T47D (cell line): Measurements from ENCODE around the gene MRPL14.

Source experiments
- DNase-seq, 2 experiments: peaks; one replicate each; pipeline versions ENCODE4 v3.0.0 to v3.0.0-alpha.2; 2011 to 2012; ENCODE audit warnings: low read depth in 1 of 2, low spot score in 1 of 2
- JUND ChIP-seq: IDR thresholded peaks from 2 replicates; pipeline ENCODE4 v1.6.1; 2012; ENCODE audit warnings: low read depth
- in situ Hi-C: cut with HindIII; loops from 2 replicates; pipeline ENCODE4 v1.10.0; 2016; ENCODE audit warnings: low sequenced_read_pairs, low pct_unique_long_range_greater_than_20kb

The MRPL14 gene

DNA sequence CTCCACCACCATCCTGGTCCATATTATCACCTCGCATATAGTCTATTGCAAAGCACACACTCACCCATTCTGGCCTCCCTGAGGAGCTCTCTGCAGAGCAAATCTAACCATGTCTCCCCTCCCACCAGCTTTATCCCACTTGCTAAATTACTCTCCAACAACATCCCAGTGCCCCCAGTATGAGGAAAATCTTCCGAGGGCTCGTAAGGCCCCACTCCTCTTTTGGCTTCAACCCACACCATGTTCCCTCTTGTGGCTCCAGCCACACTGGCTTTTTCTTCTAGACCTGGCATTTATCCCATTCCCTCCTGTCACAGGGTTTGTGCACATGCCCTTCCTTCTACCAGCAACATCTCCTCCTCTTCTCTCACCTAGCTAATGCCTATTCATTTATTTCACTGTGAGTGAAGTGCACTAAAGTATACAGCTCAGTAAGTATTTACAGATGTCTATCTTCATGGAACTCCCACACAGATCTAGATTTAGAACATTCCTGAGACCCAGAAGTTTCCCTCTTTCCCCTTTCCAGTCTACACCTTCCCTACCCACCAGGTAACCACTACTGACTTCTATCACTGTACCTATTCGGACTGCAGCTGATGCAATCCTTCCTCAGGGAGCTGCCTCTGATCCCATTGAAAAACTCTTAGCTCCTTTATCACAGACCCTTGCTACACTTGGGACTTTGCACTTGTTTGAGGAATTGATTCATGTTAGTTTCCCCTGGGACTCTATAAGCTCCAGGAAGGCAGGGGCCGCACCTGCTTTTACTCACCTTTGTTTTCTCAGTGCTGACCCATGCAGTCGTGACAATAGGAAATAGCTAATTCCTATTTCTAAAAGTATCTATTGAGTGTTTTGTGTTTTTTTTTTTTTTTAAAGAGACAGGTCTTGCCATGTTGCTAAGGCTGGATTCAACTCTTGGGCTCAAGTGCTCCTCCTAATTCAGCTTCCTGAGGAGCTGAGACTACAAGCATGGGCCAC, 15.5 kb downstream of the MRPL14 start:
- in situ Hi-C loops, result no loop called here
- no peak for TF ChIP-seq JUND
- peak in 1 of 2 experiments; percentile 59 for DNase-seq

DNA sequence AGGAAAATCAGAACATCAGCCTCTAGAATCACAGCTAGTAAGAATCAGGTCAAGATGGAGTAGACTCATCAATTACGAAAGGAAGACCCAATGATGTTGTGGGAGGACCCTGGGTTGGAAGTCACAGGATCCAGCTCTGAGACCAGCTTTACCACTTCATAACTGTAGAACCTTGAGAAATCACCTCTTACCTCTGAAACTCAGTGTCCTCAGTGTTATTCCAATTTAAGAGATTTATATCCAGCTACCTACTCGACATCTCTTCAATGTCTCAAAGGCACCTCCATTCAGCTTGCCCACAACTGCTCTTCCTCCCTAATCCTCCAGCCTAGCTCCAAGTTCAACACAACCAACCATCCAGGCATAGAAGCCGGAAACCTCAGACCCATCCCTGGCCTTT, 16.3 kb downstream of the MRPL14 start:
- TF ChIP-seq JUND, result no peak
- in situ Hi-C loops, result no loop called here
- DNase-seq, result no peak

DNA sequence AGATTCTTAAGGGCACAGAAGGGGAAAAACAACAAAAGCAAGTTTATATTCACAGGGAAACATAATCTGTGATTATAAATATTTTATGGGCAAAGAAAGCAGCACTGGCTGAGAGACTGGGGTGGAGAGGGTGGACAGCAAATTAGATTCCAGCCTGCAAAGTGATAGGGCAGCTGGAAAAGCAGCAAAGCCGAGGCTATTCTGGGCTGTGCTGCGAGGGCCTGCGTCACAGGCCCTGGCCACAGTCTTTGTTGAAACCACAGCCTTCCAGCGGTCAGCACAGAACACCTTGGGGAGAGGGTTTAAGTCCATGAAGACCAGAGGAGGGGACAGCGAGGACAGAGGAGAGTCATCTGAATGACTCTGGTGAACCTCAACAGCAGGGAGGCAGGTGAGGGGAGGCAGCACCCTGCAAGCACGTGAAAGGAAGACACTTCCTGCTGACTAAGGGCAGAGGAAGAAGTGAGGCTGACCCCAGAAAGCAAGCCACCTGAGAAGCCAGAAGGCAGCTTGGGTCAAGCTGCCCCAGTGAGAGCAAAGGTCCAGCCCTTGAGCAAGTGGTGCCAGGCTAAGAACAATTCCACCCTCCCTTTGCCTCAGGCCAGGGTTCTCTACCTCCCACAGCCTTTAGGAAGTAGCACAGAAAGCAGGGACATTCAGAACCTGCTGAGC, 17.1 kb downstream of the MRPL14 start:
- peak in 1 of 2 experiments; percentile 81 for DNase-seq
- in situ Hi-C loops, result no loop called here
- no peak for TF ChIP-seq JUND

DNA sequence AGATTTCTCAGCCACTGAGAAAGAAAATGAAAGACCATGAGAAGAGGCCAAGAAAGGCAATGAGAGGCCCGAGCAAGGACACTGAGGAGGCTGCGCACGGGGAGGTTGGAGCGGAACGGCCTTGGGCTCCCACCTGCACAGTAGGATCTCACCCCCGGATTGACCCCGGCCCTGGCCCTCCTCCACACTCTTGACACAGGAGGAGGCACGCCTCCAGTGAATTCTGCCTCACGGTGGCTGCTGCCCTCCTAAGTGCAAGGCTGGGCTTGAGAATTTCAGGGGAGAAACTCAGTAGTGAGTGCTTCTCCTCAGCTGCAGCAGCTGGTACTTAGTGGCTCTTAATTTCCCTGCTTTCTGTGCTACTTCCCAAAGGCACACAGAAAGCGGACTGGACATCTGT, 18.0 kb downstream of the MRPL14 start:
- no peak for DNase-seq
- no peak for TF ChIP-seq JUND
- in situ Hi-C loops, result no loop called here

DNA sequence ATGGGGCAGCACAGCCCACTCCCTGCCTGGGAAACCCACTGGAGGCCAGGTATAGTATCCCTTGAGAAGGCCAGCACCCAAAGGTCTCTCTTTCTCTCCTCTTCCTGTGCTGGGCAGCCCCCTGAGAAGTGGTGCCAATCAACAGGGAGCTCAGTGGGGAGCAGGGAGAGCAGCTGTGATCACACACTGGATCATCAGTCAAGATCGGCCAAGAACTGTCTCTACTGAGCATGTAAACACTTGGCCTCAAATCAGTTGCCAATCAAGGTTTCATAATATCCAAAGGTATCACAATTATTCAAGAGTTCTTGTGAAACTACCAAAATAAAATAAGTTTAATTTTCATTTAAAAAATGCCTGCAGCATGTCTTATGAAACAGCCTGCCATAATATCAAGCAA, 18.8 kb downstream of the MRPL14 start:
- TF ChIP-seq JUND, result no peak
- in situ Hi-C loops, result no loop called here
- no peak for DNase-seq

DNA sequence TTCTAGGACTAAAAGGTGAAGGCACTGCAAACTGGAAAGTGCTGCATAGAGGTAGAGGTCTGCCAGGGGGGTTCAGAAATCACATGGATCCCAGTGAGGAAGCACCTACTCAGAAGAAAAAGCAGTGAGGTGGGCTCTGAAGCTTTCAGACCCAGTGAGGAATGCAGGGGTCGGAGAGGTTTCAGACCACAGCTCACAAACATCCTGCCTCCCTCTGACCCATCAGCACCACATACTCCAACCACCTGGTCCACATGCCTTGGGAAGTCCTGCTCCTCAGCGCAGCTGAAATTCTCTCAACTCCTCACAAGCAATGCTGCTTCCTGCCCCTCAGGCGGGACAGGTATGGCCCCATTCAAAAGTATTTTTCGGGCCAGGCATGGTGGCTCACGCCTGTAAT, 20.2 kb downstream of the MRPL14 start:
- in situ Hi-C loops, result no loop called here
- no peak for DNase-seq
- TF ChIP-seq JUND, result no peak

DNA sequence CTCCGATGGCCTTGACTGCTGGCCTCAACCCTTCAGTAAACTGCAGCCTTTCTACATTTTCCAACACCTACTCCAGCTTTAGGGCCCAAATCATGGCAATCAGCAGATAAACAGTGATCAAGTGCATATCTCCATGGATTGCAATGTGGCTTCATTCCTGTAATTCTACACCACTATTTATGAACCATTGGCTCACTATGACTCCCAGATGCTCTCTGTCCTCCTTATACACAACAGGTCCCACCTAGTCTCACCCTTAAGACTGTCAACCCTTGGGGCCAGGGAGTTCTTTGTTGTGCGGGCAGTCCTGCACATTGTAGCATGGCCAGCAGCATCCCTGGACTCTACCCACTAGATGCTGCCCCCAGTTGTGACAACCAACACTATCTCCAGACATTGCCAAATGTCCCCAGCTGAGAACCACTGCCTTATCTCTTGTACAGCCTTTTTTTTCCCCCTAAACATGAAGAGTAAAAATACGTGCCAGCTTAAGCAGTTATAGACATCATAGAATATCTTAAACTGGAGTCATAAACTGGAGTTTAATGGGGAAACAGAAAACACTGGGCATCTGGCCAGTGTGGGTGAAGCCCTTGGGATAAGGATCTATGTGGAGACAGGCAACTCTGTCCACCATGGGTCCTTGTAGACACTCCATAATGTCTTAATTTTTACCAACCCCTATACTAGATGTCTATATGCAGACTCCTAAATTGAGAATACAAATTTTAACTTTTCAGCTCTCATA, 21.1 kb downstream of the MRPL14 start:
- in situ Hi-C loops, result no loop called here
- no peak for DNase-seq
- no peak for TF ChIP-seq JUND

DNA sequence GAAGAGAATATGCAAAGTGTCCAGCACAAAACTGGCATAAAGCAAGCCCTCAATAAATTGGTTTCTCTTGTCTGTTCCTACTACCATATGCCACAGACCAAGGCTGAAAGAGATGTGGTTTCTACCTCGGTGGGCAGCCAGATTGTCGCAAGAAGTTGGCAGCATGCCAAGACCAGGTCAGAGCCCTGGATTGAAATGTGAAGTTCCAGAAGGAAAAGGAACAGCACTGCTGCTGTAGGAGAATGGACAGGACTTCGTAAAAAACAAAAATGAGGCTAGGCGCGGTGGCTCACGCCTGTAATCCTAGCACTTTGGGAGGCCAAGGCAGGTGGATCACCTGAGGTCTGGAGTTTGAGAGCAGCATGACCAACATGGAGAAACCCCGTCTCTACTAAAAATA, 22.1 kb downstream of the MRPL14 start:
- in situ Hi-C loops, result no loop called here
- no peak for DNase-seq
- TF ChIP-seq JUND, result no peak

DNA sequence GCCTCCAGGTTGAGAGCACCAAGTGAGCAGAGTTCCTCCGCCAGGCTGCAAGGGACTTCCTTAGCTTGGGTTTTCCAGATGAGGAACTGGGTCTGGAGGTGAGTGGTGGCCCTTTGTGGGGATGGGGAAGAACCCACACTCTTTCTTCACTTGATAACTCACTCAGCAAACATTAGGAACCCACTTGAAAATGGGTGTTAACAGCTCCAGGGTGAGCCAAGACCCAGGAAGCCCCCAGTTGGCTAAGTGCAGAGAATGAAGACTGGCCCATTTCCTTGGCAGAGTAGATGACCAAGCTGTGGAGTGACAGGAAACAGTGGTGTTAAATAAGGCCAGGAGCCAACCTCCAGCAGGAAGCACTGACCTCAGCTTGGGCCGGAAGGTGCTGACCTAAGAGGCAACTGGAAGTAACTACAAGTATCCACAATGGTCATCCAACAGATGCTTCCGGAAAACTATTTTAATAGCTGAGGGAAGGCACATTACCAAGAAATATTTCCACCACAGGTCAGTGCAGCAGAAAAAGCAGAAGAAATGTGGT, 22.7 kb downstream of the MRPL14 start:
- DNase-seq, result no peak
- in situ Hi-C loops, result no loop called here
- TF ChIP-seq JUND, result no peak

DNA sequence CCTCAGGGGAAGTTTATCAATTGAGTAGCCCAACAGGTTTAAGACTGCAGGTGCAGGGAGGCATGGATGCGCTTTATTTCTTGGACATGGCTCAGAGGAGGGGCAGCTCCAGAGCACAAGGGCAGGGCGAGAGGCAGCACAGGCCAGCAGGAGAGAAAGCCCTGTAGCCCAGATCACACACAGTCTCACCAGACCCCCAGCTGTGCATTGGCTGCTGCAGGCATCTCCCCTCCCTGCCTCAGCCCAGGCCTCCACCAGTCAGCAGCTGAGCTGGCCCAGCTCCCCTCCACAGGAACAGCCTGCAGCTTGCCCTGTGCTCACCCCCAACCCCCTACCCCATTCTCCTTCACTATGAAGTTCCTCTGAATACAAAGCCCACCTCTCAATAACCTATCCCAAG, 24.7 kb downstream of the MRPL14 start:
- in situ Hi-C loops, result no loop called here
- no peak for DNase-seq
- no peak for TF ChIP-seq JUND

DNA sequence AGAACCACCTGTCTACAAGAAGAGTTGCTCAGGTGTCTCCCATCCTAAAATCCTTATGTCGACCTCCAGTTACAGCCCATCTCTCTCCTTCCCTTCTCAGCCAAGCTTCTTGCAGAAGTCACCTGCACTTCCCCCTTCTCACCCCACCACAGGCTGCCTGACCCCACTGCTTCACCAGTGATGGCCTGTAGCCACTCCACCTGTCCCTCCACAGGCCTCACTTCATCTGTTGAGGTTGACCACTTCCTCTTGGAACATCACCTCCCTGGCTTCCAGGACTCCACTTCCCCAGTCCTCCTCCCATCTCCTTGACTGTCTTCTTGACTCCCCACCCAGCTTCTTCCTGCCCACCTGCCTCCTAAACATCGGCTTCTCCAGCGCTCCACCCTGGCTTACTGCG, 25.4 kb downstream of the MRPL14 start:
- DNase-seq, result no peak
- in situ Hi-C loops, result no loop called here
- no peak for TF ChIP-seq JUND

DNA sequence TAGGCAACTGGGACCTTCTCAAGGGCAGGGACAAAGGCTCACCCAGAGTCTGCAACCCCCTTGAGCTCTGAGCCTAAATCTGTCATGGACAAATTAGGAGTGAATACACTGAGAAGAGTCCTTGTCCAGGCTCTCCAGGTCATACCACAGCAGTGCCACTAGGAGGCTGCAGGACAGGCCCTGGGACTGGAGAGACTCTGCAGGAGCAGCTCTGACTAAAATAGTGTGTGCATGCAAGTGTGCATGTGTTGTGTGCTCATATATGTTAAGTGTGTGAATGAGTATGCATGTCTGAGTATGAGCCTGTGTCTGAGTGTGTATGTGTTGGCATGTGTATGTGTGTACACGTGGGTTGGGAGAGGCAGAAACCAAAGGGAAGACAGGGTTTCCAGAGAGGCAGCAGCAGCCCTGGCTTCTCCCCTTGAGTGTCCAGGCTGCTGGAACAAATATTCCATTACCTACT, 27.1 kb downstream of the MRPL14 start:
- in situ Hi-C loops, result no loop called here

More for the DNA sequence above, 27.1 kb downstream of the MRPL14 start:
- peak; percentile 50 to 69 for DNase-seq
- no peak for TF ChIP-seq JUND
